Astrocyte of the cerebellum (primary cell): ENCODE results near the gene AP3D1.

Source experiments
- DNase-seq: peaks from one replicate; pipeline ENCODE4 v3.0.0-alpha.2; 2011; ENCODE audit warnings: low read depth
- H3K4me3 ChIP-seq: 2 replicates; pipeline ENCODE4 v1.5.1; 2011; ENCODE audit warnings: mild to moderate bottlenecking, low read depth, low read length, moderate library complexity
- in situ Hi-C: cut with HindIII; loops from 2 replicates; pipeline ENCODE4 v1.10.0; 2017; ENCODE audit warnings: low sequenced_read_pairs
- TF ChIP-seq, protein P1 (sequence below): IDR thresholded peaks from 2 replicates; pipeline ENCODE4 v1.5.1; 2012; ENCODE audit warnings: low read length, low read depth, moderate library complexity, mild to moderate bottlenecking; ENCODE audit errors: missing control alignments

AP3D1 gene

GRCh38 chr19:2101417-2102335 lies 49.7 kb downstream of the AP3D1 start:
- no peak overlapping the region for H3K4me3 ChIP-seq
- in situ Hi-C loops: no loop called here
- no peak for DNase-seq
- TF ChIP-seq, protein P1, sequence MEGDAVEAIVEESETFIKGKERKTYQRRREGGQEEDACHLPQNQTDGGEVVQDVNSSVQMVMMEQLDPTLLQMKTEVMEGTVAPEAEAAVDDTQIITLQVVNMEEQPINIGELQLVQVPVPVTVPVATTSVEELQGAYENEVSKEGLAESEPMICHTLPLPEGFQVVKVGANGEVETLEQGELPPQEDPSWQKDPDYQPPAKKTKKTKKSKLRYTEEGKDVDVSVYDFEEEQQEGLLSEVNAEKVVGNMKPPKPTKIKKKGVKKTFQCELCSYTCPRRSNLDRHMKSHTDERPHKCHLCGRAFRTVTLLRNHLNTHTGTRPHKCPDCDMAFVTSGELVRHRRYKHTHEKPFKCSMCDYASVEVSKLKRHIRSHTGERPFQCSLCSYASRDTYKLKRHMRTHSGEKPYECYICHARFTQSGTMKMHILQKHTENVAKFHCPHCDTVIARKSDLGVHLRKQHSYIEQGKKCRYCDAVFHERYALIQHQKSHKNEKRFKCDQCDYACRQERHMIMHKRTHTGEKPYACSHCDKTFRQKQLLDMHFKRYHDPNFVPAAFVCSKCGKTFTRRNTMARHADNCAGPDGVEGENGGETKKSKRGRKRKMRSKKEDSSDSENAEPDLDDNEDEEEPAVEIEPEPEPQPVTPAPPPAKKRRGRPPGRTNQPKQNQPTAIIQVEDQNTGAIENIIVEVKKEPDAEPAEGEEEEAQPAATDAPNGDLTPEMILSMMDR: no peak

DNA sequence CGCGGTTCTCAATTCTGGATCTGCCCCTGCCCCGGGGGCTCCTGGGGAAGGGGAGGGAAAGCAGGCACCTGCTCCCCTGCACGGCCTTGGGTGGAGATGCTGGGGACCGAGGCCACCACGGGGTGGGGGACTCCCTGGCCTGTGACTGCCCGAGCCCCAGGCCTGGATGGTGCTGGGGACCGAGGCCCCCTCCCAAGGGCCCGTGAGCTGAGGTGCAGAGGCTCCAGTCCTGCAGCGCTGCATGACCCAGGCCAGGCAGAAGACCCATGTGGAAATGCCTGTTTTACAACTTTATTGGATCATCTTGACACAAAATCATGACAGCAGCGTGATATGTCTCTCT lies 50.7 kb downstream of the AP3D1 start:
- in situ Hi-C loops: no loop called here
- TF ChIP-seq, protein P1: no peak
- no peak overlapping the region for H3K4me3 ChIP-seq
- DNase-seq: no peak

DNA sequence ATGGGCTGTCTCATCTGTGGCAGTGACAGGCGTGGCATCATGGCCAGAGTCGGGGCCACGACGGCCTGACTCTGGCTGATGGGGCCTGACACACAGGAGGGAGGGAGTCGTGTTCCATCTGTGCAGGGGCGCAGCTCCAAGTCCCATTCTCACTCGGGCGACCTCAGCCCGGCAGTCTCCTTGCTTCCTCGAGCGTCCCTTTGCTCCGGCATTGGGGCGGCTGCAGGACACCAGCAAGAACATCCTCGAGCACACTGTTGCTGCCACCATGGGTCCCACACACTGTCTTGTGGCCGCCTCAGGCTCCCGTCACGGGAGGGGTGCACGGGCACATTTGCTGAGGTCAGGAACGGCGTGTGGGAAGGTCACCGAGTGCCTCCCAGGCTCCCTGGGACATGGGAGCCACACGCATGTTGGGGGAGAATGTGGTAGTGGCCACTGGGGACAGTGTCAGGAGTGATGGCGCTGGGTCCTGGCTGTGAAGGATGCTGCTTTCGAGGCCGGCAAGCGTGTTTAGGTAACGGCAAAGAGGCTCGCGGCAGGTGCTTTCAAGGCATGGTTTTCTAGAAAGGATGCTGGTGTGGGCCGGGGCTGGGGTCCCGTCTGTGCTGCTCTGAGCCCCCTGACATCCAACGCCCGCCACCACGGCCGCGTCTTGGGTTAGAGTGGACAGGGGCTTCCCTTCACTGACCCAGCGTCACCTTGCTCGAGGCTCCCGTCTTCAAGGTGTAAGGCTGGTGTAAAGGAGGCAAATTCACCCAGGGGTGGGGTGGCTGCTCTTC lies 51.2 kb downstream of the AP3D1 start:
- H3K4me3 ChIP-seq: no peak overlapping the region
- TF ChIP-seq, protein P1: no peak
- in situ Hi-C loops: no loop called here
- DNase-seq: no peak

- in situ Hi-C loops: no loop called here
Observed at GRCh38 chr19:2099054-2099501, 52.3 kb downstream of the AP3D1 start.

GRCh38 chr19:2097886-2098327 lies 53.5 kb downstream of the AP3D1 start:
- TF ChIP-seq, protein P1: no peak
- no peak for DNase-seq
- in situ Hi-C loops: no loop called here
- H3K4me3 ChIP-seq: no peak overlapping the region

More at GRCh38 chr19:2099054-2099501, 52.3 kb downstream of the AP3D1 start:
- H3K4me3 ChIP-seq: no peak overlapping the region
- no peak for DNase-seq
- TF ChIP-seq, protein P1: no peak

DNA sequence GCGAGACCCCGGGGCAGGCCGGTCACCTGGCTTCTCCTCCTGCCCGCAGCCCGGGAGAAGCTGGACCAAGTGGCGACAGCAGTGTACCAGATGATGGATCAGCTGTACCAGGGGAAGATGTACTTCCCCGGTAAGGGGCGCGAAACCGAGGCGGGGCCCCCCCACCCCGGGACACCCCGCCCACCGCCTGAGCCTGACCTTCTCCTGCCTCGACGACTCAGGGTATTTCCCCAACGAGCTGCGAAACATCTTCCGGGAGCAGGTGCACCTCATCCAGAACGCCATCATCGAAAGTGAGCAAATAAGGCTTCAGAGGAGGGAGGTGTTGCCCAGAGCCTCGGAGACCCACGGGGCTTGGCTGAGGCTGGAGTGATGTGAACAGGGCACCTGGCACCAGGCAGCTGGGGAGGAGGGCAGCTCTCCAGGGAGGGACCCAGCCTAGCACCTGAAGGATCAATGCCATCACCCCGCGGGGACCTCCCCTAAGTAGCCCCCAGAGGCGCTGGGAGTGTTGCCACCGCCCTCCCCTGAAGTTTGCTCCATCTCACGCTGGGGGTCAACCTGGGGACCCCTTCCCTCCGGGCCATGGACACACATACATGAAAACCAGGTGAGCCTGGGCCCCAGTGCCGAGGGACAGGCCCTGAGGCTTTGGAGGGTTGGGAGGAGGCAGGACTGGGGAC lies 54.0 kb downstream of the AP3D1 start:
- in situ Hi-C loops: no loop called here
- peak overlapping the region; percentile 33 for H3K4me3 ChIP-seq
- TF ChIP-seq, protein P1: no peak
- DNase-seq: no peak
